Medulla oblongata (tissue), 1 donor: ENCODE results near the gene RABEP1.
"Not testable (repeated sequence)": the region's sequence is repeated elsewhere in the genome, so short reads cannot be mapped to it uniquely, and the experiment has no call there.

Experiments used
- DNase-seq: peaks from one replicate; pipeline ENCODE4 v3.0.0-alpha.2; 2015; ENCODE audit errors: extremely low spot score

RABEP1 gene, protein sequence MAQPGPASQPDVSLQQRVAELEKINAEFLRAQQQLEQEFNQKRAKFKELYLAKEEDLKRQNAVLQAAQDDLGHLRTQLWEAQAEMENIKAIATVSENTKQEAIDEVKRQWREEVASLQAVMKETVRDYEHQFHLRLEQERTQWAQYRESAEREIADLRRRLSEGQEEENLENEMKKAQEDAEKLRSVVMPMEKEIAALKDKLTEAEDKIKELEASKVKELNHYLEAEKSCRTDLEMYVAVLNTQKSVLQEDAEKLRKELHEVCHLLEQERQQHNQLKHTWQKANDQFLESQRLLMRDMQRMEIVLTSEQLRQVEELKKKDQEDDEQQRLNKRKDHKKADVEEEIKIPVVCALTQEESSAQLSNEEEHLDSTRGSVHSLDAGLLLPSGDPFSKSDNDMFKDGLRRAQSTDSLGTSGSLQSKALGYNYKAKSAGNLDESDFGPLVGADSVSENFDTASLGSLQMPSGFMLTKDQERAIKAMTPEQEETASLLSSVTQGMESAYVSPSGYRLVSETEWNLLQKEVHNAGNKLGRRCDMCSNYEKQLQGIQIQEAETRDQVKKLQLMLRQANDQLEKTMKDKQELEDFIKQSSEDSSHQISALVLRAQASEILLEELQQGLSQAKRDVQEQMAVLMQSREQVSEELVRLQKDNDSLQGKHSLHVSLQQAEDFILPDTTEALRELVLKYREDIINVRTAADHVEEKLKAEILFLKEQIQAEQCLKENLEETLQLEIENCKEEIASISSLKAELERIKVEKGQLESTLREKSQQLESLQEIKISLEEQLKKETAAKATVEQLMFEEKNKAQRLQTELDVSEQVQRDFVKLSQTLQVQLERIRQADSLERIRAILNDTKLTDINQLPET

DNA sequence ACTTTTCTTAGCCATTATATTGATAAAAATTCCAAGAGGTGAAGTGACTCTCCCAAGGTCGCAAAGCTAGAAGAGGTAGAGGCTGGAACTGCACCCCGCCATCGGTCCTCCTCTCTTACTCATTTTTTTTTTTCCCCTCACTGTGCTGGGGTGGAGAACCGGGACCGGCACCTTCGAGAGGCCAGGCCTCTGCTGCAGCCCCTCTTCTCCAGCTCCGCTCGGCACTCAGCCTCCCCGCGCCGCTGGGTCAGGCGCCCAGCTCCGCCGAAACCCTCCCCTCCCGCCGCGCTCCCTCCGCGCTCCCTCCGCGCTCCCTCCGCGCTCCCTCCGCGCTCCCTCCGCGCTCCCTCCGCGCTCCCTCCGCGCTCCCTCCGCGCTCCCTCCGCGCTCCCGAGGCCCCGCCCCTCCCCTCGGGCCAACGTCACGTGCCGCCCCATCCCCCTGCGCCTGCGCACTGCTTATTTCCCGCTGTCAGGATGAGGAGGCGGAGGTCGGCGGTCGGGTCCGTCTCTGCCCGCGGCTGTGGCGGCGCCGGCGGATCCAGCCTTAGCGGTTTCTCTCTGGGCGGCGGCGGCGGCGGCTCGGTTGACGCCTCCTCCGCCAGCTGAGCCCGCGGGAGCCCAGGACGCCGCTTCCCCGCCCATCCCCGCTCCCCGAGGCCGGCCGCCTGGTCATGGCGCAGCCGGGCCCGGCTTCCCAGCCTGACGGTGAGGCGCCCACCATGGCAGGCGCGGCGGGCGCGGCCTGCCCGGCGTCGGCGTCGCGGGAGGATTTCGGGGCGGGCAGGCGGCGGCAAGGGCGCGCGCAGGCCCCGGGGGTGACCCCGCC lies at the start of gene RABEP1:
TSS of gene RABEP1 (plus strand) at position 471 of the 828 bp plus-strand sequence. CDS start at position 674, 203 bp downstream.
- peak; percentile 88 for DNase-seq

DNA sequence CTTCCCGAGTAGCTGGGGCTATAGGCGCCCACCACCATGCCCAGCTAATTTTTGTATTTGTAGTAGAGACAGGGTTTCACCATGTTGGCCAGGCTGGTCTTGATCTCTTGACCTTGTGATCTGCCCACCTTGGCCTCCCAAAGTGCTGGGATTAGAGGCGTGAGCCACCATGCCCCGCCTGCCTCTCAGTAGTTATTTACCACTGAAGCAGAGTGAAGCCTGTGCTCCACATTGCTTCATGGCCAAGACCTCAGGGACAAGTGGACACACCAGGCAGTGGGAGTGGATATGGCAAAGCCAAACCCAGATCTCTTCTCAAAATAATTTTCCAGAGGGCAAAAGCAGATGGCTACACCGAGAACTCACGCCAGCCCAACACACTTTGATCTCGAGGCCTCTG lies 48.6 kb upstream of the RABEP1 start:
- DNase-seq: not testable (repeated sequence)

DNA sequence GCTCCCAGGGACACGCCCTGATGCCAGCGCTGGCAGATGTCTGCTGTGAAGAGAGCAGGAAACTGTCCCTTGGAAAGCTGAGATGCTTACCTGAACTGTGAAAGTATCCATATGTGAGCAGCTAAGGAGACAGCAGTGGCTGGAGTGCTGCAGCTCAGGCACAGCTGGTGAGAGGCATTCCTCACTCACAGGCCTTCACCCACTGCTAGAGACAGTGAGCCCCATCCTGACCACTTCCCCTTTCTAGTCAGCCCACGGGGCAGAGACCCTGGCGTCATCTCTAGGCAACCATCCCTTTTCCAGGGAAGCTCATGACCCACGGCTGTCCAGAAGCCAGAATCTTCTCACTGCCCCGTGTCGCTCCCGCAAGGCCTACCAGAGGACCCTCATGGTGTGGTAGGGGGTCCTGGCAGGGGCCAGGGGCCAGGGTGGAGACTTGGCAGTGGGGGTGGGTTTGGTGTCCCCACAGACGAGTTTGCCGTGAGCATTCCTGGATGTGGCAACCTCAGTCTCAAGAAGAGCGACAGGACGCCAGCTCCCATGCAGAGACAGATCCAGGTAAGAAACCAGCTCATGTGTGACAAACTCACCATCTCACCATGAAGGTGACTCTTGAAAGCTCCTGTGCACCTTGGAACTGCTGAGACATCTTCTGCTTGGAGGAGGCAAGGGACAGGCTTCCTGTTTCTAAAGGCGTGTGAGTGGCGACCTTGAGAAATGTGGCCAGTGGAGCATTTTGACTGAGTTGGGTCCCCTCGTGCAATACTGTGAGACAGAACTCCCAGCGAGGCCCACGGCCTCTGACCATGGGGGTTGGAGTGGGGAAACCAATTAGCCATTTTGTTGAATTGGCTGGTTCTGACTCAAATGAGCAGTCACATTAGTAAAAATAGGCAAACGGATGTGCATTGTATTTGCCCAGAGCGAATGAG lies 47.2 kb upstream of the RABEP1 start, which contains the start of gene SCIMP:
TSS of gene SCIMP (minus strand) at position 216 of the 932 bp plus-strand sequence. CDS start at position 111, 105 bp downstream.
- DNase-seq: peak; percentile 70

DNA sequence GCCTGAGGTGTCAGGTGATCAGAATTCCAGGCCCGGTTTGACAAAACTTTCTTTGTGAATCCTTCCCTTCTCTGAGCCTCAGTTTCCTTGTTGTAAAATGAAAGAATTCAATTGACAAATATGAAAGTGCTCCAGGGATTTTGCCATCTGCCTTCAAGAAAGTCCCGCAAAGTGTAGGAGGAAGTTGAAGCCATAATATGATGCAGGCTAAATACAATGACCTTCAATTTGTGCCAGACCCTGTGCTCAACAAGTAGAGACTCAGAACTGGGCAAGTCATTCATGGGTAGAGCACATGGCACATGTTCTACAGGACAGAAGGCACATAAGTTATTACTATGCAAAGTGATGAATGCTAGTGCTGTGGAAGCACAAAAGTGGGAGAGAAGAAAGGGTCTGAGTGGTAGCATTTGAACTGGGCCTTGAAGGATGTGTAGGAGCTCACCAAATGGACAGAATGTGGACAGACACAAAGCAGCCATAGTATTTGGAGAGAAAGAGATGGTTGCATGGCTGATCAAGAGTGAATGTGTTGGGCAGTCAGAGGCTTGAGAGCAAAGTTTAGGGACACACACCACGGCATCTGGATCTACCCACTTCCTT lies 45.0 kb upstream of the RABEP1 start:
- DNase-seq: no peak

DNA sequence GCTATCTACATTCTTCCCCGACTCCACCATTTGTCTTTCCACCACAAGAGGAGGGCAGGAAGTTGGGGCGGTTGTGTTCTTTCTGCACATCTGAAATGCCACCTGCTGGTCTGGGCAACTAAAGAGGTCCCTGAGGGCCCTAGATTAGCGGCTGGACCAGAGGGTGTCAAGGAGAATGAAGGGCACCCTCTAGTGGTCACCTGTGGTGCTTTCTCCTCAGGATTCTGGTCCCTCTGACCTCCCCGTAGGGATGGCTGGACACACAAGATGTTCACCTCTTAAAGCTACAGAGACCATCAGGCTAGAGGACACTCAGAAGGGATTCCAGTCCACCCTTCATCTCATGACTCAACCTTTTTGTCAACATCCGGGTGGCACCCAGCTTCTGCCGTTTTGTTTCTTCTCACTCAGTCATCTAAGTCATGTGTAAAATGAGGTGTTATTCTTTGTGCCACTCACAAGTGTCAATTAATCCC lies 44.5 kb upstream of the RABEP1 start:
- DNase-seq: peak; percentile 64

DNA sequence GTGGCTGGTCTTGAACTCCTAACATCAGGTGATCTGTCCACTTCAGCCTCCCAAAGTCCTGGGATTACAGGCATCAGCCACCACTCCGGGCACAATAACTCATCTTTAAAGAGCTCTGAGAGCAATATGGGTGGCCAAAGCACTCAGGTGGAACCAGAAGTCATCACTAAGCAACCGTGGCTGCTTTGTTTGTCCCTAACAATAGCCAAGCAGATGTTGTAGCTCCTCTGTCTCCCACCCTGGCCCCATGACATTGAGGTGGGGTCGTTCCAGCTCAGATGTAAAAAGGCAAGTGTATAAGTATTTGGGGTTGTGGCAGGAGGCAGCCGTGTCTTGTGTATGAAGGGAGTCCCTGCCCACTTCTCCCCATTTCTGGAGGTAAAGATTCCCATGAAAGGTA lies 43.8 kb upstream of the RABEP1 start:
- no peak for DNase-seq

DNA sequence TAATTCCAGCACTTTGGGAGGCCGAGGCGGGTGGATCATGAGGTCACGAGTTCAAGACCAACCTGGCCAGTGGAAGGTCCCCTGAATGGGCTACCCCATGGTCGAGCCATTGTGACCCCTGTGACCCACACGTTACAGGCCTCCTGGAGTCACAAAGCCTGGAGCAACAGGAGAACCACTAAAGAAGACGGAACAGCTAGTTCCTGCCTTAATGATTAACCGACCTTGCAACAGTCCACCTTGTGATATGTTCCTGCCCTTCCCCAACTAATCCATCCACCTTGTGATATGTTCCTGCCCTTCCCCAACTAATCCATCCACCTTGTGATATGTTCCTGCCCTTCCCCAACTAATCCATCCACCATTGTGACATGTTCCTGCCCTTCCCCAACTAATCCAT lies 42.3 kb upstream of the RABEP1 start:
- DNase-seq: not testable (repeated sequence)

DNA sequence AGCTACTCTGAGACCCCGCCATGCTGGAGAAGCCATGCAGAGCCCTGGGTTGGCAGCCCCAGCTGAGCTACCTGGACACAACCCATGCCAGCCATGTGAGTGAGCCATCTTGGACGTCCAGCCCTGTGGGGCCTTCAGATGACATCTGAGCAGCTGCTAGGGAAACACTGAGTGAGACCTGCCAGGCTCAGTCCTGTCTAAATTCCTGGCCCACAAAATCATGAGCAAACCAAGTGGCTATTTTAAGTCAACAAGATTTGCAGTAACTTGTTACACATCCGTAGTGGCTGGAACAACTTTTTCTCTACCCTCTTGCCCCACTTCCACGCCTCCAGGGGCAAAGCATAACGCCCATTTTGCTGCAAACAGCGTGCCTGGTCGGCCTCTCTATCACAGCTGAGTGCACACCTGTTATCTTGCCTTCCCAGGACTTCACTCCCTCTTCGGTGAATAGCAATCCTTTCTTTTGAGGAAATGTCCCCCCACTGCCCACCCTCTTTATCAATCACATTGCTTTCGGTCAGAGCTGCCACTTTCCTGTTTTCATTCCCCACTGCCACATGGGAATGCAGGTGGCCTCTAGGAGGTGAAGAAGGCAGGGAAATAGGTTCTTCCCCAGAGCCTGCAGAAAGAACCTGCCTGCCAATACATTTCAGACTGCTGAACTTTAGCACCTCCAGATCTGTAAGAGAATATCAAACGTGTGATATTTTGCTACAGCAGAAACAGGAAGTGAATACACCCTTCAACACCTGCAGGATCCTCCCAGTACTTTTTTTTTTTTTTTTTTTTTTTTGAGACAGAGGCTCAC lies 40.0 kb upstream of the RABEP1 start:
- DNase-seq: no peak

DNA sequence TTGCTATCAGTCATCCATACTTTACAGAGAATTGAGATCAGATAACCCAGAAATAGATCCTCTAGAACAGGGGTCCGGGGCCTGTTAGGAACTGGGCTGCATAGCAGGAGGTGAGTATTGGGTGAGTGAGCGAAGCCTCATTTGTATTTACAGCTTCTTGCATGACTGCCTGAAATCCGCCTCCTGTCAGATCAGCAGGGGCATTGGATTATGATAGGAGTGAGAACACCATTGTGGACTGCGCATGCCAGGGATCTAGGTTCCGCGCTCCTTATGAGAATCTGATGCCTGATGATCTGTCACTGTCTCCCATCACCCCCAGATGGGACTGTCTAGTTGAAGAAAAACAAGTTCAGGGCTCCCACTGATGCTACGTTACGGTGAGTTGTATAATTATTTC lies 34.5 kb upstream of the RABEP1 start:
- DNase-seq: no peak

DNA sequence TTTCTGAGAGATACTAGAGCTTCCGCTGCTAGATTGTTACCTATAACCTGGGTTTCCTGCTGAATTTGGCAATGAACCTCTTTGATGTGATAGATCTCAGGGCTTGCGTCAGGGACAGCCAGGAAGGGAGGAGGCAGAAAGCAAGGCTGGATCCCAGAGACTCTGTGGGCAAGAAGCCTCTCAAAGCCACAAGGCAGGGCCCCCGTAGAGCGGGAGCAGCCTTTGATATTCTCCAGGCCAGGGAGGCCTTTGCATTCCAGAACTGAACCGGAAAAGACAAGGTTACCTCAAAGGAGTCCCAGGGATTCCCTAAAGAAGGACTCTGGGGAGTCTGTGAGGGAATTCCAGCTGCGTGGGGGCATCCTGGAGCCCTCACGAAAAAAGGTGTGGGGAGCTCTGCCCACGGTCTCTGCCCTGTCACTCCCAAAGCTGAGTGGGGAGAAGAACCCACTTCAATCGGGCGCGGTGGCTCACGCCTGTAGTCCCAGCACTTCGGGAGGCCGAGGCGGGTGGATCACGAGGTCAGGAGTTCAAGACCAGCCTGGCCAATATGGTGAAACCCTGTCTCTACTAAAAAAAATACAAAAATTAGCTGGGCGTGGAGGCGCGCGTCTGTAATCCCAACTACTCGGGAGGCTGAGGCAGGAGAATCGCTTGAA lies 33.1 kb upstream of the RABEP1 start:
- DNase-seq: no peak

DNA sequence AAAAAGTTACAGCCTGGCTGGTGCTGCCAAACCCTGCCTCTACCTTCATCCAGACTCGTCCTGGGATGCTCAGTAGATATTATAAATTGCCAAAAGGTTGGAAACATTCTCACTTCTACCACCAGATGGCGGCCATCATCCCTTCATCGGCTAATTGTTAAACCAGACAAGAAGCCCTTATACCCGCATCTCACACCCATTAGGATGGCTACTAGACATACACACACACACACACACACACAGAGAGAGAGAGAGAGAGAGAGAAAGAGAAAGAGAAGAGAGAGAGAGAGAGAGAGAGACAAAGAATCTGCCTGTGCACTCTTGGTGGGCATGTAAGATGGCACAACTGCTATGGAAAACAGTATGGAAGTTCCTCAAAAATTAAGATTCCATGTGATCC lies 32.5 kb upstream of the RABEP1 start:
- DNase-seq: peak; percentile 92

DNA sequence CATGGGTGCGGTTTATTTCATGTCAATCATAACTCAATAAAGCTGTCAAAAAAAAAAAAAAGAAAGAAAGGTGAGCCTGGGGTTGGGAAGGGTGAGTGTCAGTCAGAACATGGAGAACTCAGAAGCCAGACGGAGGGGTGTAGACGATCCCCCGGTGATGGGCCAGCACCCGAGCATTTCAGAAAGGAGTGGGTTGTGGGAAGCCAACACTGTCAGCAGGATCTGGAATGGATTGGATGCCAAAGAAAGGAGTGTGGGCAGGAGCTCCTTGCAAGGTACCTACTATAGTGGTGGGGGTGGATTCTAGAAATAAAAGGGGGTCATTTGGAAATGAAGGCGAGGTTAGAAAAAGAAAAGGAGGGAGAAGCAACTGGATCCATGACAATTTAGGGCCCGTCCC lies 27.7 kb upstream of the RABEP1 start:
- no peak for DNase-seq

DNA sequence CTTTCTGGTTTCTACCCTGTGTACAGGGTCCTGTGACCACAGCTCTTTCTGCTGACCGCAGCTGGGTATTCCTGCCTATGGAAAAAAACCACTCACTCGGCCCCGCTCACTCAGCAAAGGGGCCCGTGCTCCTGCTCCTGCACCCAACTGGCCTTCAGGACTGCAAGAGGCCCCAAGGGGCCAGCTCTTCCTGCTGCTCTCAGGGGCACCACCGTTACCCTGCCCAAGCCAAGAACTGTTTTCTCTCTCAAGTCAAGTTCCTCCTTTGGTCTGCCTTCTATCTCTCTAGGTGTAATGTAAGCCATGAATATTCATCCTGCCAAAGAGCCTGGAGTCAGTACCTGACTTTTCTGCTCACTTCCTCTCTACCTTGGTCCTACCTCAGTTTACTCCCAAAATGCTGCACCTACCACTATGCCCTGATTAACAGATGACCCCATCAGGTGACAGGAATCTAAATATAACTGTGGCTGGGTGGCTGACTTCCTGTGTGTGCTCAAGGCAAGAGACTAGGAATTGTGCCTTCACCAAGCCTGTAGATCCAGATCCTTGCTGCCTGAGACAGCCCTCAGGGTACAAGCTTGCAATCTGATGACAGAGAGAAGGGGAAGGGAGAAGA lies 27.1 kb upstream of the RABEP1 start:
- DNase-seq: peak; percentile 32

DNA sequence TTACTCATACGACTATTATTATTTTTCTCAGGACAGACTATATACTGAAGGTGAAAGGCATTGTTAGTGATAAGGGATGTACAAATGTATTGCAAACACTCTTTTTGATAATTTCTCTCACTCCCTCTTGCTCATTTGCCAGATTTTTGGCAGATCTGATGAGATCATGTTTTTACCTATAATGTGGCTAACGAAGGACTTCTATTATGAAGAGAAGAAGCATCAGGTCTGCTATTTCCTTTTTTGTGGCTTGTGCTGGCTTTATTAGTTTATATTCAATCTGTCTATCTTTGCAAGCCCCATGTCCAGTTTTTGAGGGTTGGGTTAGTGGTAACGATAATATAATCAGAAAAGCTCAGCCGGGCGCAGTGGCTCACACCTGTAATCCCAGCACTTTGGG lies 25.0 kb upstream of the RABEP1 start:
- no peak for DNase-seq

DNA sequence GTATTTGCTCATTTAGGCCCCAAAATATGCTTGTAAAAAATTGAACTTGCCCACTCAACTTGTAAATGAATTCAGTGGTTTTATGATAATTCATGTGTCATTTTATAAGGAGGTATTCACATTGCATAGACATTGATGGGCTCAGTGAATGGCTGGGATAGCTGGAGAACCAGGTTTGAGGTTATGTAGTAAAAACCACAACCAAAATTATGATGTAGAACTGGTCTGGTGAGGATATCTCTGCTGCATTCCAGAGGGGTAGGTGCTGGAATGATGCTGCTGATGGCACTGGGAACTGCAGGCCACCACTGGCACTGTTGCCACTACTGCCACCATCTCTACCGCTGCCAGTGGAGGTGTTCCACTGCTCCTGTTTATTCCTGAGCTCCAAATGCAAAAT lies 21.5 kb upstream of the RABEP1 start:
- no peak for DNase-seq

DNA sequence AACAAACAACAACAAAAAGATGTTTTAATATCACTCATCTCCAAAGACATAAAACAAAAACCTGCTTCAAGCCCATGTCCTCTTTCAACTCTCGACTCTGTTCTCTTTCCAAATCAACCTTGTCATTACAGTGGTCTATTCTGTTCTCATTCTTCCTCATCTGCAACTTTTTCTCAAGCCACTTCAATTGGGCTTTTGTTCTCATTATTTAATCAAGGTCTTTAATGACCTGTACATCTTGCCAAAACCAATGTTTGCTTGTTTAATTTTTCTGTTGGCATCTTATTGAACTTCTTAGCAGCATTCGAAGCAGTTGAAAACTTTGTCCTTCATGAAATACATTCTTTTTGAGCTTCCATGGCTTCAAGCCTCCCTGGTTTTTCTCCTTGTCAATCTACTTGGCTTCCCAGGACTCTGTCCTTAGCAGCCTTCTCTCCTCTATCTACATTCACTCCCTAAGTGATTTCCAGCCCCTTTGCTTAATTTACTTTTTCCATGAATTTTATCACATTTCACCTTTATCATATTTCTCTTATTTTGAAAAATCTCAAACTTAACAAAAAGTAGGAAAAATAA lies 19.6 kb upstream of the RABEP1 start:
- no peak for DNase-seq

DNA sequence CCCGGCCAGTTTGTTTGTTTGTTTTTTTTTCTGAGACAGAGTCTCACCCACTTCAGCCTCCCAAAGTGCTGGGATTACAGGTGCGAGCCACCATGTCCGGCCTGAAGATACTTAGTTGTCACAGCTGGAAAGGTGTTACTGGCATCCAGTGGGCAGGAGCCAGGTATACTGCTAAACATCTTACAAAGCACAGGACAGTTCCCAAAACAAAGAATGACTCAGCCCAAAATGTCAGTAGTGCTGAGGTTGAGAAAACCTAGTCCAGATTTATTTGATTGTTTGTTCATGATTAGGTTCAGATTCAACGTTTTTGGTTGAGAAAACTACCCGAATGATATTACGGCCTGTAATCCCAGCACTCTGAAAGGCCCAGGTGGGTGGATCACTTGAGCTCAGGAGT lies 18.6 kb upstream of the RABEP1 start:
- DNase-seq: no peak

DNA sequence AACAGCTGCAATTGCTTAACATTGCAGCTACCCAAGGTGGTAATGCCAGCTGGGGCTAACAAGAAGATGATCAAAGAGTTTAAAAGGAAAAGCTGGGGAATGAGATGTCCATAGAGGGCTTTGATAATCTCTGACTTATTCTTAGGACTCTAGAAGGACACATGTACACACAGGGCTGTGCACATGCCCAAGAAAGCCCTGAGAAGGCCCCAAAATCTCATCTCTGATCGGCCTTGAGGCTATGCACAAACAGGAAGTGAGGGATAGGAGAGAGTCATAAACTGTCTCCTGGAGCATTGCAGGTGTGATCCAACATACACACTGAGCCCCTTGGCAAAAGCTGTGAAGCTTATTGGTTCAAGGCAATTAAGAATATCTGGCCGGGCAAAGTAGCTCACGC lies 17.2 kb upstream of the RABEP1 start:
- no peak for DNase-seq
